Endothelial cell of umbilical vein (primary cell): Measurements from ENCODE around the gene C3orf20. TPM values are rescaled to one million over a fixed set of nuclear protein-coding genes. Genes with fewer than 3 reads are reported as not detected.

ENCODE experiments used
- BruUV-seq: library from RNA; stranded (reverse); fragments of 400-500 nt; replicated peaks from 2 replicates; lab custom pipeline; 2021; lab: Mats Ljungman, UMichigan
- CTCF ChIA-PET: fragments of 300-600, 350-600 bp; sonication (Branson Sonifier 250); formaldehyde crosslinking; loops from one replicate; lab custom pipeline; 2021; ENCODE audit warnings: antibody characterized with exemption, inconsistent platforms; lab: Charles Lee
- POLR2A ChIA-PET: fragments of 300-600, 350-600 bp; sonication (Branson Sonifier 250); formaldehyde crosslinking; loops from one replicate; lab custom pipeline; 2021; ENCODE audit warnings: antibody characterized with exemption, inconsistent platforms; lab: Charles Lee
- DNase-seq: peaks from one replicate; pipeline ENCODE4 v3.0.0-alpha.2; 2011; ENCODE audit warnings: low read depth, low spot score
- FAIRE-seq: peaks from 2 replicates; lab custom pipeline; 2011; peaks lifted over from hg19 to GRCh38; lab: Jason Lieb, UNC
- H2AFZ ChIP-seq: 2 replicates; pipeline ENCODE4 v1.6.0; 2012; ENCODE audit warnings: low read depth, low read length, control low read depth, inconsistent platforms
- H3K27ac ChIP-seq: 2 replicates; pipeline ENCODE4 v1.5.1; 2011; ENCODE audit warnings: low read depth, mild to moderate bottlenecking, control low read depth, low read length, moderate library complexity; ENCODE audit not compliant: insufficient read depth
- H3K27me3 ChIP-seq, 2 experiments: 2 replicates each; pipeline versions ENCODE4 v1.6.0 to v1.6.1; 2011; ENCODE audit warnings: low read length in 2 of 2, mixed read lengths in 1 of 2; ENCODE audit not compliant: control insufficient read depth in 2 of 2, insufficient read depth in 2 of 2
- H3K36me3 ChIP-seq, 2 experiments: 2 replicates in 1 of 2; 3 replicates in 1 of 2; pipeline ENCODE4 v1.5.1; 2011; ENCODE audit warnings: low read length in 2 of 2, mild to moderate bottlenecking in 1 of 2, moderate library complexity in 1 of 2; ENCODE audit not compliant: control insufficient read depth in 2 of 2, insufficient read depth in 2 of 2; ENCODE audit errors: extremely low read depth in 1 of 2
- H3K4me1 ChIP-seq: 3 replicates; pipeline ENCODE4 v1.5.1; 2011; ENCODE audit warnings: mild to moderate bottlenecking, low read length; ENCODE audit not compliant: control insufficient read depth, insufficient read depth; ENCODE audit errors: extremely low read depth
- H3K4me2 ChIP-seq: 2 replicates; pipeline ENCODE4 v1.6.1; 2011; ENCODE audit warnings: low read length, control low read depth, mixed read lengths; ENCODE audit not compliant: insufficient read depth
- H3K4me3 ChIP-seq, 3 experiments: fragments of 200-600 bp in 1 of 3; sonication (generic), shearing (Covaris generic) in 1 of 3; replicated peaks in 1 of 3; 2 replicates each; pipeline ENCODE4 v1.5.1; 2011 to 2016; ENCODE audit warnings: control low read depth in 3 of 3, low read length in 3 of 3, mild to moderate bottlenecking in 2 of 3, inconsistent platforms in 1 of 3, low read depth in 1 of 3, moderate library complexity in 1 of 3; ENCODE audit not compliant: insufficient read depth in 1 of 3
- H3K79me2 ChIP-seq: 2 replicates; pipeline ENCODE4 v1.6.0; 2012; ENCODE audit warnings: low read length, inconsistent platforms; ENCODE audit not compliant: control insufficient read depth, insufficient read depth
- H3K9ac ChIP-seq: replicated peaks from 2 replicates; pipeline ENCODE3; 2011; ENCODE audit warnings: low read length, control low read depth; ENCODE audit not compliant: insufficient read depth; ENCODE audit errors: extremely low read depth
- H3K9me1 ChIP-seq: replicated peaks from 3 replicates; pipeline ENCODE4 v1.6.0; 2011; ENCODE audit warnings: mild to moderate bottlenecking, low read length; ENCODE audit not compliant: control insufficient read depth, insufficient read depth; ENCODE audit errors: extremely low read depth
- H3K9me3 ChIP-seq: replicated peaks from 2 replicates; pipeline ENCODE4 v1.5.1; 2012; ENCODE audit warnings: low read length, inconsistent platforms; ENCODE audit not compliant: control insufficient read depth, insufficient read depth
- H4K20me1 ChIP-seq: replicated peaks from 2 replicates; pipeline ENCODE3; 2011; ENCODE audit warnings: mild to moderate bottlenecking, low read length; ENCODE audit not compliant: control insufficient read depth, insufficient read depth; ENCODE audit errors: extremely low read depth
- EZH2 ChIP-seq: IDR thresholded peaks from 2 replicates; pipeline ENCODE4 v1.6.1; 2012; ENCODE audit warnings: borderline replicate concordance, low read depth, mild to moderate bottlenecking, moderate library complexity, low read length, inconsistent platforms; ENCODE audit not compliant: severe bottlenecking
- FOS ChIP-seq: IDR thresholded peaks from 2 replicates; pipeline ENCODE4 v1.6.1; 2011; ENCODE audit warnings: mild to moderate bottlenecking, low read length, moderate library complexity, borderline replicate concordance; ENCODE audit not compliant: insufficient read depth
- GATA2 ChIP-seq: IDR thresholded peaks from 2 replicates; pipeline ENCODE4 v1.7.0; 2011; ENCODE audit warnings: low read depth, mild to moderate bottlenecking, moderate library complexity, mixed read lengths, low read length; ENCODE audit not compliant: insufficient read length, insufficient read depth
- JUN ChIP-seq: IDR thresholded peaks from 2 replicates; pipeline ENCODE4 v1.6.1; 2011; ENCODE audit warnings: borderline replicate concordance, low read depth; ENCODE audit not compliant: insufficient read length, insufficient read depth
- MYC ChIP-seq: IDR thresholded peaks from one replicate; pipeline ENCODE4 v1.6.1; 2011; ENCODE audit warnings: mild to moderate bottlenecking, low read depth, low read length
- POLR2A ChIP-seq: IDR thresholded peaks from 2 replicates; pipeline ENCODE4 v1.6.1; 2012; ENCODE audit warnings: low read depth, mild to moderate bottlenecking, control low read depth, low read length
- POLR2AphosphoS5 ChIP-seq: IDR thresholded peaks from 2 replicates; pipeline ENCODE4 v1.6.1; 2012; ENCODE audit warnings: low read depth, mild to moderate bottlenecking, control low read depth, low read length, moderate library complexity; ENCODE audit not compliant: insufficient read depth
- dilution Hi-C: fragments of 300-500 bp; cut with MboI; formaldehyde crosslinking; loops from one replicate; pipeline ENCODE4 v1.15.0; 2019; ENCODE audit warnings: low sequenced_read_pairs; ENCODE audit not compliant: extremely low pct_ligation_motif_present
- intact Hi-C: fragments of 100-400 bp; cut with micrococcal nuclease; formaldehyde crosslinking; loops from one replicate; pipeline ENCODE4 v1.10.0; 2022
- polyA plus RNA-seq, 4 experiments: library from polyadenylated mRNA; depleted of rRNA in 3 of 4; stranded (reverse) in 3 of 4; unstranded in 1 of 4; fragments of >200 nt; gene quantifications; 2 replicates each; pipeline versions ENCODE4 v1.2.1 to v1.2.3, GENCODE V29; 2011 to 2012; ENCODE audit warnings: missing spikeins in 1 of 4
- total RNA-seq: library from RNA; stranded (reverse); gene quantifications from 2 replicates; pipeline ENCODE4 v1.2.3, GENCODE V29; 2021
- TF ChIP-seq, protein P1 (sequence below): IDR thresholded peaks from 2 replicates; pipeline ENCODE4 v1.6.1; 2011; ENCODE audit not compliant: insufficient read depth, insufficient read length
- TF ChIP-seq, protein P2 (sequence below), 2 donors: IDR thresholded peaks; 1 replicate in 1 of 2; 2 replicates in 1 of 2; pipeline ENCODE4 v1.5.1; 2011; ENCODE audit warnings: low read length in 2 of 2, mild to moderate bottlenecking in 2 of 2, moderate library complexity in 2 of 2, control low read depth in 1 of 2, inconsistent platforms in 1 of 2, low read depth in 1 of 2; ENCODE audit not compliant: insufficient read depth in 1 of 2; ENCODE audit errors: extremely low read depth in 1 of 2

The C3orf20 gene
- total and polyA plus RNA-seq, 2 donors (not counting 3 experiments of a cell fraction or from before 2014, with no cell fraction given), result not detected

DNA sequence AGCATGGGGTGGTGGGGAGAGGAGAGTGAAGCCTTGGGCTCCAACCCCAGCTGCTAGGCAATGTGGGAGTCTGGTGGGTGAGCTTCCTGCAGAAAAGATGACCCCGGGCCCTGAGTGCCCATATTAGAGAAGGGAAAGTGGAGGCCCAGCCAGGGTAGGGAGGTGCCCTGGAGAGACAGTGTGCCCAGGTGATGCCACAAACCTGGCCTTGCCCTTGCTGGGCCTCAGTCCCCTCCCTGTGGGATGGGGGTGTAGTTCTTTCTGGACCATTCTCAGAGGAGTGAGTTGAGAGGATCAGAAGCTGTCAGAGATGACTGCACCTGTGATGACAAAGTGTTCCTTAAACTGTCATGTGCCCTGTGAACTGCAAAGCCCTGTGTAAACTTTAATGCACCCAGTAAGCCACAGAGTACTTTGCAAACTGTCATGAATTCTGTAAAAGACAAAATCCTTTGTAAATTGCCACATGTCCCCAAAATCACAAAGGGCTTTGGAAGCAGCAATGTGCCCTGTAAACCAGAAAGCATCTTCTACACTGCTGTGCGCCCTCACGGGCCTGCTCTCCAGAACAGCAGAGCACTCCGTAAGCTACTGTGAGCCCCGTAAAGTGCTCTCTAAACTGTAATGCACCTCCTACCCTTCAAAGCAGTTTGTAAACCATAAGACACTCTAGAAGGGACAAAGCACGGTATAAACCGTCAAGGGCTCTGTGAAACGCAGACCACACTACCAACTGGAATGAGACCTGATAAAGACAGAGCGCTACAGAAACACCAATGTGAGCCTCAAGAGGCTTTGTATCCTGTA lies 92.5 kb downstream of the C3orf20 start:
- intact Hi-C loops (no loop called here), dilution Hi-C loops (no loop called here)
- no peak overlapping the region for H3K9ac ChIP-seq
- ChIA-PET POLR2A (no interaction called here), CTCF (no interaction called here)
- H3K9me1 ChIP-seq, result no peaks in the 10 kb centered on the region
- DNase-seq (no peak), FAIRE-seq (no peak)
- no peaks in the 10 kb centered on the region for H3K79me2 ChIP-seq
- no peak overlapping the region for H2AFZ ChIP-seq
- H3K9me3 ChIP-seq, result no peaks in the 10 kb centered on the region
- no peak for TF ChIP-seq MYC
- no peak for TF ChIP-seq EZH2
- TF ChIP-seq, protein P1, sequence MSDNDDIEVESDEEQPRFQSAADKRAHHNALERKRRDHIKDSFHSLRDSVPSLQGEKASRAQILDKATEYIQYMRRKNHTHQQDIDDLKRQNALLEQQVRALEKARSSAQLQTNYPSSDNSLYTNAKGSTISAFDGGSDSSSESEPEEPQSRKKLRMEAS, result no peak
- TF ChIP-seq, protein P2, sequence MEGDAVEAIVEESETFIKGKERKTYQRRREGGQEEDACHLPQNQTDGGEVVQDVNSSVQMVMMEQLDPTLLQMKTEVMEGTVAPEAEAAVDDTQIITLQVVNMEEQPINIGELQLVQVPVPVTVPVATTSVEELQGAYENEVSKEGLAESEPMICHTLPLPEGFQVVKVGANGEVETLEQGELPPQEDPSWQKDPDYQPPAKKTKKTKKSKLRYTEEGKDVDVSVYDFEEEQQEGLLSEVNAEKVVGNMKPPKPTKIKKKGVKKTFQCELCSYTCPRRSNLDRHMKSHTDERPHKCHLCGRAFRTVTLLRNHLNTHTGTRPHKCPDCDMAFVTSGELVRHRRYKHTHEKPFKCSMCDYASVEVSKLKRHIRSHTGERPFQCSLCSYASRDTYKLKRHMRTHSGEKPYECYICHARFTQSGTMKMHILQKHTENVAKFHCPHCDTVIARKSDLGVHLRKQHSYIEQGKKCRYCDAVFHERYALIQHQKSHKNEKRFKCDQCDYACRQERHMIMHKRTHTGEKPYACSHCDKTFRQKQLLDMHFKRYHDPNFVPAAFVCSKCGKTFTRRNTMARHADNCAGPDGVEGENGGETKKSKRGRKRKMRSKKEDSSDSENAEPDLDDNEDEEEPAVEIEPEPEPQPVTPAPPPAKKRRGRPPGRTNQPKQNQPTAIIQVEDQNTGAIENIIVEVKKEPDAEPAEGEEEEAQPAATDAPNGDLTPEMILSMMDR (IDR thresholded peaks at IDR 0.05; ENCODE audit: extremely low read depth in 1 of 2, insufficient read depth in 1 of 2, low read depth in 1 of 2, low read length in 2 of 2), result no peak
- TF ChIP-seq POLR2A, result no peak
- no peak for TF ChIP-seq POLR2AphosphoS5
- TF ChIP-seq JUN, result no peak
- no peak for TF ChIP-seq FOS
- no peak for TF ChIP-seq GATA2
- H3K27me3 ChIP-seq, result no peaks in the 10 kb centered on the region
- no peak overlapping the region for H3K27ac ChIP-seq
- H3K4me3 ChIP-seq, result no peak overlapping the region
- no TSS peak for BruUV-seq
- H3K4me1 ChIP-seq, result no peaks in the 10 kb centered on the region
- H4K20me1 ChIP-seq, result no peaks in the 10 kb centered on the region
- no peak overlapping the region for H3K4me2 ChIP-seq
- no peaks in the 10 kb centered on the region for H3K36me3 ChIP-seq
